Nephron (organoid): ENCODE data around the gene NUF2.

Experiments
- H3K27ac Mint-ChIP-seq, 3 experiments: 2 replicates each; pipeline ENCODE4 v1.8.0; 2020; ENCODE audit warnings: mixed read lengths in 3 of 3, mild to moderate bottlenecking in 2 of 3, moderate library complexity in 1 of 3
- H3K27me3 Mint-ChIP-seq: 2 replicates; pipeline ENCODE4 v1.8.0; 2021; ENCODE audit warnings: low read depth, mild to moderate bottlenecking, moderate library complexity, mixed read lengths
- H3K36me3 Mint-ChIP-seq: 2 replicates; pipeline ENCODE4 v1.8.0; 2020; ENCODE audit warnings: low read depth, mixed read lengths
- H3K4me1 Mint-ChIP-seq: 2 replicates; pipeline ENCODE4 v1.8.0; 2020; ENCODE audit warnings: mixed read lengths
- H3K4me3 Mint-ChIP-seq, 3 experiments: 2 replicates each; pipeline ENCODE4 v1.8.0; 2020; ENCODE audit warnings: mild to moderate bottlenecking in 3 of 3, mixed read lengths in 3 of 3, moderate library complexity in 2 of 3
- H3K9me3 Mint-ChIP-seq: 2 replicates; pipeline ENCODE4 v1.8.0; 2020; ENCODE audit warnings: mixed read lengths
- CTCF ChIP-seq, 3 experiments: fragments of 200-600 bp; sonication (generic); IDR thresholded peaks; one replicate each; pipeline ENCODE4 v1.5.0; 2021; ENCODE audit warnings: antibody characterized with exemption in 3 of 3; ENCODE audit not compliant: unreplicated experiment in 3 of 3

NUF2 gene

GRCh38 chr1:163401211-163401610, 79.5 kb downstream of the NUF2 start:
- H3K36me3 Mint-ChIP-seq = no peaks in the 10 kb centered on the region
- H3K4me1 Mint-ChIP-seq = peaks cover 15% of the 10 kb centered on the region
- H3K27ac Mint-ChIP-seq = no peak overlapping the region
- no peaks in the 10 kb centered on the region for H3K9me3 Mint-ChIP-seq
- TF ChIP-seq CTCF (IDR thresholded peaks at IDR 0.05; ENCODE audit: unreplicated experiment in 3 of 3) = no peak
- no peak overlapping the region for H3K4me3 Mint-ChIP-seq
- H3K27me3 Mint-ChIP-seq = no peaks in the 10 kb centered on the region
